GM10847 (cell line): Measurements from ENCODE around the gene FALEC.

Experiments used
- POLR2A ChIP-seq: IDR thresholded peaks from 2 replicates; pipeline ENCODE4 v1.6.1; 2011; ENCODE audit not compliant: insufficient read length; ENCODE audit errors: extremely low read depth

Gene FALEC

GRCh38 chr1:150549496-150550221, 34.1 kb downstream of the FALEC start:
- TF ChIP-seq POLR2A, result no peak

- TF ChIP-seq POLR2A, result no peak
Measured at GRCh38 chr1:150550222-150551050, 34.9 kb downstream of the FALEC start.

GRCh38 chr1:150551051-150551783, 35.7 kb downstream of the FALEC start:
- no peak for TF ChIP-seq POLR2A

GRCh38 chr1:150551784-150552127, 36.2 kb downstream of the FALEC start:
- TF ChIP-seq POLR2A, result no peak

GRCh38 chr1:150552128-150552910, 36.8 kb downstream of the FALEC start:
- no peak for TF ChIP-seq POLR2A

GRCh38 chr1:150552911-150553289, 37.3 kb downstream of the FALEC start:
- no peak for TF ChIP-seq POLR2A

GRCh38 chr1:150553392-150554085, 38.0 kb downstream of the FALEC start:
- TF ChIP-seq POLR2A, result no peak

GRCh38 chr1:150554086-150554452, 38.5 kb downstream of the FALEC start:
- TF ChIP-seq POLR2A, result no peak

- TF ChIP-seq POLR2A, result no peak
Measured at GRCh38 chr1:150555198-150555970, 39.8 kb downstream of the FALEC start.

GRCh38 chr1:150555971-150556865, 40.7 kb downstream of the FALEC start:
- no peak for TF ChIP-seq POLR2A

GRCh38 chr1:150557065-150557600, 41.6 kb downstream of the FALEC start:
- no peak for TF ChIP-seq POLR2A

GRCh38 chr1:150557813-150558212, 42.3 kb downstream of the FALEC start:
- TF ChIP-seq POLR2A, result no peak

GRCh38 chr1:150558303-150558704, 42.8 kb downstream of the FALEC start:
- TF ChIP-seq POLR2A, result no peak
